HG02938 (cell line): ENCODE data around the gene IFNL1.
"Not testable (repeated sequence)": the region's sequence is repeated elsewhere in the genome, so short reads cannot be mapped to it uniquely, and the experiment has no call there.

ENCODE experiments used
- ATAC-seq: cut with Tn5 transposase; IDR thresholded peaks from one replicate; pipeline ENCODE4 v1.9.1; 2021; ENCODE audit warnings: mild to moderate bottlenecking, moderate library complexity; ENCODE audit not compliant: unreplicated experiment

IFNL1 gene

DNA sequence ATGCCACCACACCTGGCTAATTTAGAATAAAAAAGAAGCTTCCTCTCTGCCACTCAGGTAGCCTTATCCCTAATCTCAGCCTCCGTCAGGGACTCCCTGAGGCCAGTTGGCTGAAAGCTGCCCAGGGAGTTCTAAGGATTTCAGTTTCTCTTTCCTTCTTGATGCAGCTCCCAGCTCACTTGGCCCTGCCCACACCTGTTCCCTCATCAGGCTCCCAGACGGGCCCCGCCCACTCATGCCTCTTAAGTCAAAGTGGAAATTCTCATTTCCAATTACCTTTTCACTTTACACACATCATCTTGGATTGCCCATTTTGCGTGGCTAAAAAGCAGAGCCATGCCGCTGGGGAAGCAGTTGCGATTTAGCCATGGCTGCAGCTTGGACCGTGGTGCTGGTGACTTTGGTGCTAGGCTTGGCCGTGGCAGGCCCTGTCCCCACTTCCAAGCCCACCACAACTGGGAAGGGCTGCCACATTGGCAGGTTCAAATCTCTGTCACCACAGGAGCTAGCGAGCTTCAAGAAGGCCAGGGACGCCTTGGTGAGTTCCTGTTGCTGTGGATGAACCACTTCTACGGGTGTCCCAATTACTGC is at the start of gene IFNL1:
Gene IFNL1, plus strand, starts transcription at position 353 of the 591 bp plus-strand sequence. Its CDS starts 15 bp downstream, at position 368.
- ATAC-seq, result no peak

DNA sequence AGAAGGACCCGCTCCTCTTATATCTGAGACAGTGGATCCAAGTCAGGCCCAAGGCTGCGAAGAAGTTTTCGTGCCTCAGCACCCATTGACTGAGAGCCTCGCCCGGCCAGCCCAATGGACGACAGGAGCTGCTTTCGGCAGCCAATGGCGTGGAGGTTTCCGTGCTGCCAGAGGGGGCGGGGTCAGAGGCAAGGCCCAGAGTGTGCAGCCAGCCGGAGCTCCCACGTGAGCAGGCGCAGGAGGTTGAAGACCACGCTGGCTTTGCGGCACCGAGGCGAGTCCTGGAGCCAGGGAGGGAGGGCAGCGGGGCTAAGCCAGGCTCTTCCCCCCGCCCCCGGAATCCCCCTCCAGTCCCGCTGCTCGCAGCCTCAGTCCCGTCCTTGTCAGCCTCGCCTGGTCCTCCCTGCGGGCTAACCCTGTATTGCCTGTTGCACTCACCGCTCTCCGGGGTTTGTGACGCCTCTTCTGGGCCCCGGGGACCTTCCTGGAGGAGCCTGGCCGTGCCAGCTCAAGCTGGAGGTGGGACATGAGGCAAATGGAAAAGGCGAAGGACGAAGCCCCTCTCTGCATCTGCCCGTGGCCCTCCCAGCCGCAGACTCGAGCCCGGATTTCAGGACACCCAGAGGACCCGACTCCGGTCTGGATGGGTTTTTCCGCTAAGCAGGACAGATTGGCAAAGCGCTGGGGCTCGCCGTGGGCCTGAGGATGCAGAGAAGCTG is 49.1 kb upstream of the IFNL1 start:
- no peak for ATAC-seq

DNA sequence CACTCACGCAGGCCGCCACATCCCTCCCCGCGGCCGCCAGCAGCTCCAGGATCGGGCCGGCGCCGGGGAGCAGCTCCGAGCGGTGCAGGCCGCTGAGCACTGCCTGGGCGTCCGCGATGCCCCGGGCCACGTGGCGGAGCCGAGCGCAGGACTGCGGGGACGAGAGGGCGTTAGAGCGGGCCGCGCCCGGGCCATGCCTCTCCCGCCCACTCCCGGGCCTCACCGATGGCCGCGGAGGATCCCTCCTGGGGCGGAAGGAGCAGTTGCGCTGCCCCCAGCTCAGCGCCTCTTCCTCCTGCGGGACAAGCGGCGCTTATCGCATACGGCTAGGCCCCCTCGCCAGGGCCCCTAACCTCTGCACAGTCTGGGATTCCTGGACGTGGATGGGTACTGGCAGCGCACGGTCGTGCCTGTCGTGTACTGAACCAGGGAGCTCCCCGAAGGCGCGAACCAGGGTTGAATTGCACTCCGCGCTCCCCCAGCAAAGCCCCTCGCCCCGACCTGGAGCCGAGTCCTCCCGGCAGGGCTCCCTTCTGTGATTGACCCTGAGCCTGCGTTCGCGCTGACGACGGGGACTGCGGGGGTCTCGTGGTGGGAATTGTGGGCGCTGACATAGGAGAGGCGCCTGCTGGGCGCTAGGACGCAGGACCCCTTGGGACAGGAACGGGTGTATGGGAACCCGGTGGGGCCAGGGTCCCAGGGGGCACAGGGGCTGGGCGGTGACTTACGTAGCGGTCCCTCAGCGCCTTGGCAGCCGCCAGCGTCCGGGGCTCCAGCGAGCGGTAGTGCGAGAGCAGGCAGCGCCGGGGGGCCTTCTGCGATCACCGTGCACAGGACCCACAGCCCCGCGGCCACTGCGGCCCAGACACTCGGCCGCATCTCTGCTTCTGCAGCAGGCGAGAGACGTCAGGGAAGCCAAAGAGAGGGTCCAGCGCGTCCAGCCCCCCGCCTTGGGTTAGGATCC is 48.2 kb upstream of the IFNL1 start:
- no peak for ATAC-seq

DNA sequence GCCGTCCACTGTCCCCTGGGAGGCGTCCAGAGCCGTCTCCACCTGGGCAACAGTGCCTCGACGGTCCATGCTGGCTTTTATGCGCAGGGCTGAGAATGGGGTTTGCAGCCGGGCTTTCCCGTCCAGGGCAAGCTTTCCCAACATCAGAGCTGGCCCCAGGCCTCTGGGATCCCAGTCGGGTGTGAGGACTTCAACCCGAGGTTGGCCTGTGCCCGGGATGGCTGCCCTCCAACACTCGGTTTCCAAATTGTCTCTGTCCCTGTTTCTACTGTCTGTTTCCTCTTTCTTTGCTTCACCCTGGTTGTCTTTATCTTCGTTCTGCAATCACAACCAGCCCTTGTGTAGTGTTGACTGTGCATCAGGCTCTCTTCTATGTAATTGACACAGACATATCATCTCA is 47.4 kb upstream of the IFNL1 start, which contains the start of gene IFNL4:
Gene IFNL4, minus strand, starts transcription at position 51 of the 400 bp plus-strand sequence.
- no peak for ATAC-seq

DNA sequence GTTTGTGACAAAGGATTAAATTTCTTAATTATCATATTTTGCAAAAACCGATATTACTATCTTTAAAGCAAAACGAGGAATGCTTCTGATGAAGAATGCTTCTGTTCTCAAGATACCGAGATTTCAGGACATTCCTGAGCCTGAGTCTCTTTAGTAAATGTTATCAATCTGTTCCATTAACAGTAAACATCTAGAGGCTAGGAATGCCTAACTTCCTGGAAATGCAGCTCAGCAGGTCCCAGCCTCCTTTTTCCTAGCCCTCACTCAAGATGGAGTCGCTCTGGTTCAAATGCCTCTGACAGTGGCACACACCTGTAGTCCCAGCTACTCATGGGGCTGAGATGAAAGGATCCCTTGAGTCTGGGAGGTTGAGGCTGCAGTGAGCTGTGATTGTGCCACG is 45.1 kb upstream of the IFNL1 start:
- ATAC-seq, result no peak

DNA sequence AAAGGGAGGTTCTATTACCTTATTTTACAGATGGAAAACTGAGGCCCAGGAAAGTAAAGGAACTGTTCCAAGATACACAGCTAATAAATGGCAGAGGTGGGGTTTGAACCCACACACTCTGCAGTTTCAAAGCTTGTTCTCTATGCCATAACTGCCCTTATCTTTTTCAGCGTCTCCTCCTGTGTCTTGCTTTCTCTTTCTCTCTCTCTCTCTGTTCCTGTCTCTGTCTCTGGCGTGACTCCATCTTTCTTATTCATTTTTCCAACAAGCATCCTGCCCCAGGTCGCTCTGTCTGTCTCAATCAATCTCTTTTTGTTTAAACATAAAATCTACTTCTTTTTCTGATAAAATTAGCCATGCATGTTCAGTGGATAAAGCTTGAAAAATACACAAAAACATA is 44.4 kb upstream of the IFNL1 start:
- ATAC-seq, result no peak

DNA sequence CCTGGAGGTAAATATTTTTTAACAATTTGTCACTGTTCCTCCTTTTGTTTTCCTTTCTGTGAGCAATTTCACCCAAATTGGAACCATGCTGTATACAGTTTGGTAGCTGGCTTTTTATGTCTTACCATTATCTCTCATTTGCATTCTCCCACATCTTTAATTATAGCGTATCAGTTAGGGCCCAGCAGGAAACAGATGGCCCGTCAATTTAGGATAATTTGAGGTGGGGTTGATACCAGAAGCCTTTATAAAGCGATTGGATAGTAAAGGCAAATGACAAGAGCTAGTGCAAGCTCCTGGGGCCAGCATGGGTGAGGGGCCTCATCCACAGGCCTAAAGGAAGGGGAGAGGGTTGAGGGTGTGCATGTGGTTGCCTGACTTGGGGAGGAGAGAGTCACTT is 43.7 kb upstream of the IFNL1 start:
- ATAC-seq, result no peak

DNA sequence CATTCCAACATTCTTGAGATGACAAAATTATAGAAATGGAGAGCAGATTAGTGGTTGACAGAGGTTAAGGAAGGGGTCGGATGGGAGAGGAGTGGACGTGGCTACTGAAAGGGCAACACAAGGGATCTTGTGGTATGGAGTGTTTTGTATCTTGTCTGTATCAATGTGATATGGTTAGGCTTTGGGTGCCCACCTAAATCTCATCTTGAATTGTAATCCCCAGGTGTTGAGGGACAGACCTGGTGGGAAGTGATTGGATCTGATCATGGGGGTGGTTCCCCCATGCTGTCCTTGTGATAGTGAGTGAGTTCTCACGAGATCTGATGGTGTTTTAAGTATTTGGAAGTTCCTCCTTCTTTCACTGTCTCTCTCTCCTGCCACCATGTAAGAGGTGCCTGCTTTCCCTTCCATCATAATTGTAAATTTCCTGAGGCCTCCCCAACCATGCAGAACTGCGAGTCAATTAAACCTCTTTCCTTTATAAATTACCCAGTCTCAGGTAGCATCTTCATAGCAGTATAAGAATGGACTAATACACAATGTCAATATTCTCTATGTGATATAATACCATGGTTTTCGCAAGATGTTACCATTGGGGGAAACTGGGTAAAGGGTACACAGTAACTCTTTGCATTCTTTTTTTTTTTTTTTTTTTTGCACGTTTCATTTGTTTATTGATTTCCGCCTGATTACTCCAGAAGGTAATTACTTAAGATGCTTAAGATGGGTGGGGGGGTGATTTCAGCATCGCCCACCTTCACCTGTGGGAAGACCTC is 42.6 kb upstream of the IFNL1 start:
- ATAC-seq, result no peak

DNA sequence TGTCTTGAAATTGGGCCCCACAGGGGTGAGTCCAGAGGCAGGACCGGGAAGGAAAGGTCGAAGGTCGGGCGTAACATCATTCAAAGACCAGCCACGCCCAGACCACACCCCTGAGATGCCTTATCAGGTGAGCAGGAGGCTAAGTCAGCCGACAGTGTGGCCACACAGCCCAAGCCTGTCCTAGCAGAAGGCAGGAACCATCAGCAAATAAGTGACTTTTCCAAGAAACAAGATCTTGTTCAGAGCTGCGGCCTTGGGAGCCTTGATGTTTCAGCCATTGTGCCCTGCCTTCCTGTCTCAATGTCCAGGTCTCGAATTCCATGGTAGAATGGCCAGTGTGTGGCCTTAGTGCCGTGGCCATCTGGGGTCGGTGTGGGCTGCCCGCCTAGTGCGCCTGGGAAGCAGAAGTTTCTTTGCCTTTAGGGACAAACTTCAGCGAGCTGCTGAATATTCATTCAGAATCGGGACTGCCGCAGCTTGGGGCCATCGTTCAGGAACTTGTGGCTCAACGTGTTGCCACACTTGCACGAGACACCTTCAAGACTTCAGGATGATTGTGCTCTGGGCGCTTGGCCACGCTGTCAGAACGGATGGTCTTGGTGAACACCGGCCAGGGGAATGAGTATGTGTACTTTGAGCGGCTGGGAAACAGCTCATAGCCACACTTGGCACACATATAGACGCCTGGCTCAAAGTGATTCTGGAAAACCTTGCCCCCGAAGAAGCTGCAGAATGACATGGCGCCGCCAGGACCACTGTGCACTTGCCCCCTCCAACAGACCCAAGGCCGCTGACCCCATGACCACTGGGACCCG is 41.5 kb upstream of the IFNL1 start:
- no peak for ATAC-seq

DNA sequence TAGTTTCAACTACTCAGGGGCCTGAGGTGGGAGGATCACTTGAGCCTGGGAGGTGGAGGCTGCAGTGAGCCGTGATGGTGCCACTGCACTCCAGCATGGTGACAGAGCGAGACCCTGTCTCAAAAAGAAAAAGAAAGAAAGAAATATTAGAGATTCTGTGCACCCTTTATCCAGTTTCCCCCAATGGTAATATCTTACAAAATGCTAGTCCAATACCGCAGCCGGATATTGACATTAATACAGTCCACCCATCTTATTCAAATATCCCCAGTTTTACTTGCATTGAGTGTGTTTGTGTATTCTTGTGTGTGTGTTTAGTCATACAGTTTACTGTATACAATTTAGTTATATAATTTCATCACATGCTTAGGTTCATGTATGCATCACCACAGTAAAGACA is 39.0 kb upstream of the IFNL1 start:
- ATAC-seq, result no peak

DNA sequence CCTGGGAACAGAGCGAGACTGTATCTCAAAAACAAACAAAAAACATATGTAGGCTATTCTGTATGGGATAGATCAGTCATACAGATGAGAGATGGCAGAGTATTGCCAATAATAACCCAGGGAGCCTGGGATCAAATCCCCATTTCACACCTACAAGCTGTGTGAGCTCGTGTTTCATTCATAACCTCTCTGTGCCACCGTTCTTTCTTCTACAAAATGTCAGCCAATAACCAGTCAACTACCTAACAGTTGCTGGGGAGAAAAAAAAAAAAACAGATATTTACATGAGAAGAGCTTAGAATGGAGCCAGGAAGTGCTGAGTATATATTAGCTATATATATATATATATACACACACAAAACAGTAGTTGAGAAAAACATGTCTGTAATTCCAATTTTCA is 34.5 kb upstream of the IFNL1 start:
- ATAC-seq, result no peak

DNA sequence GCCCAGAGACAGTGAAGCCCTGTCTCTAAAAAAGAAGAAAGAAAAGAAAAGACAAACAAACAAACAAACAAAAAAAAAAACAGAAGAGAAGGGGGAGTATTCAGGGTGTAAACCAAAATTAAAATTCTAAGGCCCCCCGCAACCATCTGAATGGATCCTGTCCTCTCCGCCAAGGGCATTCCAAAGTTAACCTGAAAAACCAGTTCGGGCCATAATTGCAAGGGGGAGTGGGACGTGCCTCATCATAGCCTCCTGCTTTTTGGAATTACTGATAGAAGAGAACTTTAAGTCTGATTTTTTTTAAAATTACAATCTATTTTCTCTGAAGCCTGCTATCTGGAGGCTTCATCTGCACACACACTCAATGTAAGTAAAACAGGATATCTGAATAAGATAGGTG is 33.7 kb upstream of the IFNL1 start:
- ATAC-seq, result no peak

DNA sequence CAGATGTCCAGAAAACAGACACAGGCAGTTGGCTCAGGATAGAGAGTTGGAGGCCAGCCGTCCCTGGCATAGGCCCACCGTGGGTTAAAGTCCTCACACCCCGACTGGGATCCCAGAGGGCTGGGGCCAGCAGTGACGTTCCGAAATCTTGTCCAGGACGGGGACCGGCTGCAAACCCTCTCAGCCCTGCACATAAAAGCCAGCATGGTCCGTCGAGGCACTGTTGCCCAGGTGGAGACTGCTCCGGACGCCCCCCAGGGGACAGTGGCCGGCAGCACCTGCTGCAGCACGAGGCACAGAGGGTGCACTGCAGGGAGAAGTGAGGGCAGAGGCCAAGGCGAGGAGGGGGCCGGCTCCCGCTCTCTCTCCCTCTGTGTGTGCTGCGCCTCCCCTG is 32.3 kb upstream of the IFNL1 start:
- no peak for ATAC-seq

DNA sequence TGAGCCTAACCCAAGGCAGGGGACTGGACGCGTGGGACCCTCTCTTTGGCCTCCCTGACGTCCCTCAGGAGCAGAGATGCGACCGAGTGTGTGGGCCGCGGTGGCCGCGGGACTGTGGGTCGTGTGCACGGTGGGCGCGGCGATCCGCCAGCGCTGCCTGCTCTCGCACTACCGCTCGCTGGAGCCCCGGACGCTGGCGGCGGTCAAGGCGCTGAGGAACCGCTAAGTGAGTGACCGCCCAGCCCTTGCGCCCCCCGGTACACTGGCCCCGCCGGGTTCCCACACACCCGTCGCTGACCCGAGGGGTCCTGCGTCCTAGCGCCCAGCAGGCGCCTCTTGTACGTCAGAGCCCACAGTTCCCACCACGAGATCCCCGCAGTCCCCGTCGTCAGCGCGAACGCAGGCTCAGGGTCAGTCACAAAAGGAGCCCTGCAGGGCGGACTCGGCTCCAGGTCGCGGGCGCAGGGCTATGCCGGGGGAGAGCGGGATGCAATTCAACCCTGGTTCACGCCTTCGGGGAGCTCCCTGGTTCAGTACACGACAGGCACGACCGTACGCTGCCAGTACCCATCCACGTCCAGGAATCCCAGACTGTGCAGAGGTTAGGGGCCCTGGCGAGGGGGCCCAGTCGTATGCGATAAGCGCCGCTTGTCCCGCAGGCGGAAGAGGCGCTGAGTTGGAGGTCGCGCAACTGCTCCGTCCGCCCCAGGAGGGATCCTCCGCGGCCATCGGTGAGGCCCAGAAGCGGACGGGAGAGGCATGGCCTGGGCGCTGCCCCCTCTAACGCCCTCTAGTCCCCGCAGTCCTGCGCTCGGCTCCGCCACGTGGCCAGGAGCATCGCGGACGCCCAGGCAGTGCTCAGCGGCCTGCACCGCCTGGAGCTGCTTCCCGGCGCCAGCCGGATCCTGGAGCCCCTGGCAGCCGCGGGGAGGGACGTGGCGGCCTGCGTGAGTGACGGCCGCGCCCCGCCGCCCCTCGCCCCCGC is 31.6 kb upstream of the IFNL1 start:
- ATAC-seq, result no peak

DNA sequence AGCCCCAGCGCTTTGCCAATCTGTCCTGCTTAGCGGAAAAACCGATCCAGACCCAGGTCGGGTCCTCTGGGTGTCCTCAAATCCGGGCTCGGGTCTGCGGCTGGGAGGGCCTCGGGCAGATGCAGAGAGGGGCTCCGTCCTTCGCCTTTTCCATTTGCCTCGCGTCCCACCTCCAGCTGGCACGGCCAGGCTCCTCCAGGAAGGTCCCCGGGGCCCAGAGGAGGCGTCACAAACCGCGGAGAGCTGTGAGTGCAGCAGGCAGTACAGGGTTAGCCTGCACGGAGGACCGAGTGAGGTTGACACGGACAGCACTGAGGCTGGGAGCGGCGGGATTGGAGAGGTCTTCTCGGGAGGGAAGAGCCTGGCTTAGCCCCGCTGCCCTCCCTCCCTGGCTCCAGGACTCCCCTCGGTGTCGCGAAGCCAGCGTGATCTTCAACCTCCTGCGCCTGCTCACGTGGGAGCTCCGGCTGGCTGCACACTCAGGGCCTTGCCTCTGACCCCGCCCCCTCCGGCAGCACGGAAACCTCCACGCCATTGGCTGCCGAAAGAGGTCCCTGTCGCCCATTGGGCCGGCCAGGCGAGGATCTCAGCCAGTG is 30.8 kb upstream of the IFNL1 start:
- ATAC-seq, result no peak

DNA sequence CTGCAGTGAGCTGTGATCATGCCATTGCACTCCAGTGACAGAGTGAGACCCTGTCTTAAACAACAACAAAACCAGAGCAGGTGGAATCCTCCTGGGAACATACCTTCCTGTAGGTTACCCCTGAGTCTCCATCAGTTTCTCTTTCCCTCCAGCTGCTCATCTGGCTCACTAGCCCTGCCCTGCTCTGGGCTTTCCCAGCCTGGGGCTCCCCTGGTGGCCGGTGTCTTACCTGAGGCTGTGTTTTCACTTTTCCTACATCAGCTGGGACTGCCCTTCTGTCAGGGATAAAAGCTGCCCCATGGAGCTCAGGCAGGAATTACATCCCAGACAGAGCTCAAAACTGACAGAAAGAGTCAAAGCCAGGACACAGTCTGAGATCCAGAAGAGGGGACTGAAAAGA is 28.1 kb upstream of the IFNL1 start, which contains the start of gene IFNL2:
Gene IFNL2, plus strand, starts transcription at position 312 of the 400 bp plus-strand sequence. CDS start 173 bp downstream, outside the sequence.
- not testable (repeated sequence) for ATAC-seq

DNA sequence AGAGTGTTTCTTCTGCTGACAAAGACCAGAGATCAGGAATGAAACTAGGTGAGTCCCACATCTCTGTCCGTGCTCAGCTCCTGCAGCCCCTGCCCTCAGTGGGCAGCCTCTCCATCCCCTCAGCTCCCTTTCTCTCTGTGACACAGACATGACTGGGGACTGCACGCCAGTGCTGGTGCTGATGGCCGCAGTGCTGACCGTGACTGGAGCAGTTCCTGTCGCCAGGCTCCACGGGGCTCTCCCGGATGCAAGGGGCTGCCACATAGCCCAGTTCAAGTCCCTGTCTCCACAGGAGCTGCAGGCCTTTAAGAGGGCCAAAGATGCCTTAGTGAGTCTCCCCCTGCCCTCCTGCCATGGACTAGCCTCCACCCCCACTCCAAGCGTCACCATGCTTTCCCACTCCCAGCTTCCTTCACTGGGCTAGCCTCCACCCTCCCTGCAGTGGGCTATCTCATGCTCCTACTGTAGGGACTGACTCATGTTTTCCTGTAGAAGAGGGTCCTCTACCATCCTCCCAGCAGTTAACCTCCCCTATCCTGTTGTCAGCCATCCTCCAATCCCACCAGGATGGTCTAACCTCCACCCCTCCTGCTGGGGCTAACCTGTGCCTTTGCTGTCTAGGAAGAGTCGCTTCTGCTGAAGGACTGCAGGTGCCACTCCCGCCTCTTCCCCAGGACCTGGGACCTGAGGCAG is 27.5 kb upstream of the IFNL1 start:
- not testable (repeated sequence) for ATAC-seq

DNA sequence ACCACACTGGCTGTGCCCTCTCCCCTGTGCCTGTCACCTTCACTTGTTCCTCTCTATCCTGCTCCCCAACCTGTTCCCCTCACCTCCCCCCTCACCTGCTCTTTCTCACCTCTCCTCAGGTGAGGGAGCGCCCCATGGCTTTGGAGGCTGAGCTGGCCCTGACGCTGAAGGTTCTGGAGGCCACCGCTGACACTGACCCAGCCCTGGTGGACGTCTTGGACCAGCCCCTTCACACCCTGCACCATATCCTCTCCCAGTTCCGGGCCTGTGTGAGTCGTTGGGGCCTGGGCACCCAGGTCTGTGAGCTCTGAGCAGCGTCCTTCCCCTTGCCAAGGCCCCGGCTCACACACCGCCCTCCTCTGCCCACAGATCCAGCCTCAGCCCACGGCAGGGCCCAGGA is 26.8 kb upstream of the IFNL1 start:
- ATAC-seq, result not testable (repeated sequence)
